Measurements from ENCODE around the gene GNG12.
A peak's percentile ranks its signal among the peaks of the same experiment; 100 is the strongest.

GNG12 gene

GRCh38 chr1:67812226-67812625, 21.0 kb downstream of the GNG12 start:
- no peak for FAIRE-seq

GRCh38 chr1:67811781-67812180, 21.5 kb downstream of the GNG12 start:
- FAIRE-seq = no peak

- no peak for FAIRE-seq
Observed at GRCh38 chr1:67809887-67810286, 23.4 kb downstream of the GNG12 start.

- FAIRE-seq = peak; percentile 63
Observed at GRCh38 chr1:67807282-67807681, 26.0 kb downstream of the GNG12 start.

- no peak for FAIRE-seq
Observed at GRCh38 chr1:67804710-67805109, 28.6 kb downstream of the GNG12 start.

GRCh38 chr1:67803380-67804279, 29.6 kb downstream of the GNG12 start:
- no peak for FAIRE-seq

GRCh38 chr1:67802565-67802964, 30.7 kb downstream of the GNG12 start:
- no peak for FAIRE-seq

DNA sequence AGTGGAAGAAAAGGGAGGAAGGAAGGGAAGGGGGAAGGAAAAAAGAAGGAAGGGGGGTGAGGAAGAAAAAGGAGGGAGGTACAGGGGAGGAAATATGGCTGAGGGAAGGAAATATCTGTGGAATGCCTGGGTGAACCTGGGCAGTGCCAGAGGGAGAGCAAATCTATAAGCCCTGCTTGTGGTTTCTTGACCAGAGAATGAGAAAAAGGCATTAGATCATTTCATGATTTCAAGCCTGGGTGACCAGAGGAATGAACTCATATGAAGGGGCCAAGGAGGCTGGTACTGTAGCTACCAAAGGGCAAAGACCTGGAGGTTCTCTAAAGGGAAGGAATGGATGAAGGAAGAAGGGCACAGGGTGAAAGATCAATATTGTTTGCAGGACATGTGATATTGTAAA, 31.4 kb downstream of the GNG12 start:
- FAIRE-seq = no peak

DNA sequence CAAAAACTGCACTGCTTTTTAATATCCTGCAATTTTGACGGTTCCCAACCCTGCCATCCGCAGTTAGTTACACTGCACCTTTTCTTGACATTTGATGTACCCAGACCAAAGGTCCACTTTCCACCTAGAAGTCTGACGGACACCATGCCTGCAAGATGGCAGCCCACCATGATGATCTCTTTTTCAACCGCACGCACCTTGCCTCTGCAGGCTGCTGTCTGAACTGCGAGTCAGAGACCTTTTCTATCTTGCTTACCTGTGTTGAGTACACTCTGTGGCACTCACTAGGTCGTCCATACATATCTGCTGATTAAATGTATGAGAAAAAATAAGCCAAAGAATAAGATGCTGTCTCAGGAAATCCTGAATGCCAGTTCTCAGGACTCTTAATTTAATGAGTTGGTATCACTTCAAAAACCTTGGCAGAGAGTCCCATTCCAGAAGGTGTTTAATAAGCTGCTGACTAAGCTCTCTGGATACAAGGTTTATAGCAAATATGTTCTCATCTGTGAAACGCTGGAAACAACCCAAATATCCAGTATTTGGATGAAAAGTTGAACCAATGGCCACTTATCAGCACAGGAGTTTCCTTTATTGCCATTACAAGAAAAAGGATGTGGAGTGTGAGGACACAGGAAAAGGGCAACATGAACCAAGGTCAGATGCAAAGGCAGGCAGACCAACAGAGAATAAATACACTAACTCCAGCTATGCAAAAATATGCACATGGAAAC, 37.9 kb downstream of the GNG12 start:
- no peak for FAIRE-seq

DNA sequence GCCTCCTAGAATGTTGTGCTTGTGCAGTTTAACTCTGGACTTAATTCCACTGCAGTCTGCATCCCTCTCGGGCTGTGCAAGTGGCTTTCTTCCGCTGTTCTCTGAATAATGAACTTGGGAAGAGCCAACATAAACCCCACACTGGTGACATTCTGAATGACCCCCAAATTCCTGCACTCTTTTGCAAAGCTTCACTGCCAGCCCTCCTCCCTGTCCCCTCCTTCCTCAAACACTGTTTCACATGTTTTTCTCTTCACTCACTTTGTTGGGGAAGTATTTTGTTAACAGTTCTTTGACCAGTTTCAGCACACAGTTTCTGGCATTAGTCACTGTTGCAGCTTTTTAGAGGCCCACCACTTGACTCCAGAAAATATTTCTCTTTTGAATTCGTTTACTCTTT, 39.7 kb downstream of the GNG12 start:
- no peak for FAIRE-seq

- peak; percentile 3 for FAIRE-seq
Observed at GRCh38 chr1:67792741-67793458, 40.4 kb downstream of the GNG12 start.

- FAIRE-seq = no peak
Observed at GRCh38 chr1:67792103-67792502, 41.2 kb downstream of the GNG12 start.

DNA sequence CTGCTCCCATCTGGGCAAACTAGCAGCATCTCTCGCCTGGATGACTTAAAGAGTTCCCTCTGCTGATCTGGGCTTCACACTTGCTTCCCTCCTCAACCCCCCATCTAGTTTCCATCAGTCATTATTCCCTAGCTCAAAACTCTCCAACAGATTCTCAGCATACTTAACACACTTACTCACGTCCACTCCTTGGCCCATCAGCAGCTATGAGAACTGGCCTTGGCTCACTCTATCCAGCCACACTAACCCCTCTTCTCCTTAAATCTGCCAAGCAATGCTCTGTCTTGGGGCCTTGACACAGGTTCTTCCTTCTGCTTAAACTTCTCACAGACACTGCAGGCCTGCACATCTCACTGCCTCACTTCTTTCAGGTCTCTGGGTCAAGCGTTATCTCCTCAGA, 41.6 kb downstream of the GNG12 start:
- FAIRE-seq = no peak

DNA sequence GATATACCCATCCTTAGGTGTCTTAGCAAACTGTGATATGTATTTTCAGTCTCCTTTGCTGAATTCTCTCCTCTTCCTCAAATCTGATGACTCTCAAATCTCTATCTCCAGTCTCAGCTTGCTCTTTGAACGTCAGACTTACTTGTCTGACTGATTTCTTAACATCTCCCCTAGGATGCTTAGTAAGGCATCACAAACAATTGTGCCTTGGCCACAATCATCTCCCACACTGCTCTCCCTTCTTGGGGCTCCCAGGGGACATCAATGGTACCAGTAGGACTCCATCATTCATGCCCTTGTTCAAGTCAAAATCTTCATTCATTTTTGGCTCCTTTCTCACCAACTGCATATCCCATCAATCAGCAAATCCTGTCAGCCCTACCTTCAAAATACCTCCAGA, 42.0 kb downstream of the GNG12 start:
- FAIRE-seq = no peak

- FAIRE-seq = no peak
Observed at GRCh38 chr1:67790201-67790692, 43.0 kb downstream of the GNG12 start.

DNA sequence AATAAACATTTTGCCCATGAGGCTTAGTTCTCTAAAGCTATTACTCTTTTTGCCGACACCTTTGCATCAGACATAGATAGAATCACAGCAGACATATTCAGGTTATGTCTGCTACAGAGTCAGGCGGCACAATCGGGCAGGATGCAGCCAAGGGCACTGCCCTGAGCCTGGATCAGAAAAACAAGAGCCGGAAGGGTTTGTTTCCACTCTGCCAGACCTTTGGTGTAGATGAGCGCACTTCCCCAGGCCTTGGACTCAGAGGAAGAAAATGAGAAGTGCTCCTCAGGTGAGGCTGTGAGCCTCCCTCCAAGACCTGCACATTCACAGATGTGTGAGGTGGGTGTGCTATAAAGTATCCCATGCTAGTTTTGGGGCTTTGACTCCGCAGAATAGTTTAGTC, 43.7 kb downstream of the GNG12 start:
- FAIRE-seq = no peak

DNA sequence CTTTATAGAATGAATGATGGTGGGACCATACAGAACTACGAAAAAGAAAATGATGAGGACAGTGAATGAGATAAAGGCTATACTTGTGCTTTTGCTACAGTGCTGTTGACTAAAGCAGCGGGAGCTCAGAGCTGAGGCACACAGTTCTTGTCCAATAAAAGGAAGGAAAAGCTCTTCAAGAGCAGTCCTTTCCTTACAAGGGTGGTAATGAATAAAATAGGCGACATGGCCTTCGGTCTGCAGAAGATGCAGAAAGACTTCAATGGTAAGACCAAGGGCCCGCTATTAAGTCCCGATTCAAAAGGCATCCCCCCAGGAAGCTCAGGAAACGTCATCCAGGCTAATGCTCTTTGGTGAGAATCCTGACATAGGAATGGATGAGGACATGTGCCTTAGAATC, 44.4 kb downstream of the GNG12 start:
- no peak for FAIRE-seq

DNA sequence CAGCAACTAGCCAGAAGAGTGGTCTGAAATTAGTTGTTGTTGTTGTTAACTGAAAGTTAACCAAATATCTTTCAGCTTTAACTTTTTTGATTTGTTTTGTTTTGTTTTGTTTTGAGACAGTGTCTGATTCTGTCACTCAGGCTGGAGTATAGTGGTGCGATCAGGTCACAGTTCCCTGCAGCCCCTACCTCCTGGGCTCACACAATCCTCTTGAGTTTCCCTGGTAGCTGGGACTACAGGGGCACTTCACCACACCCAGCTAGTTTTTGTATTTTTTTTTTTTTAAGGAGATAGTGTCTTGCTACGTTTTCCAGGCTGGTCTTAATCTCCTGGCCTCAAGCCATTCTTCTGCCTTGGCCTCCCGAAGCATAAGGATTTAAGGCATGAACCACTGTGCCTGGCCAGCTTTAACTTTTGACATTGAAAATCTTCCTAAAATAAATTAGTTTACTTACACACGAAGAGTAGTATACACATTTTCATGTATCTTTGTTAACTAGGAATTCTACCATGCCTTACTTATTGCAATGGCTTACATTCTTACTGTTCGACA, 45.0 kb downstream of the GNG12 start:
- FAIRE-seq = no peak

DNA sequence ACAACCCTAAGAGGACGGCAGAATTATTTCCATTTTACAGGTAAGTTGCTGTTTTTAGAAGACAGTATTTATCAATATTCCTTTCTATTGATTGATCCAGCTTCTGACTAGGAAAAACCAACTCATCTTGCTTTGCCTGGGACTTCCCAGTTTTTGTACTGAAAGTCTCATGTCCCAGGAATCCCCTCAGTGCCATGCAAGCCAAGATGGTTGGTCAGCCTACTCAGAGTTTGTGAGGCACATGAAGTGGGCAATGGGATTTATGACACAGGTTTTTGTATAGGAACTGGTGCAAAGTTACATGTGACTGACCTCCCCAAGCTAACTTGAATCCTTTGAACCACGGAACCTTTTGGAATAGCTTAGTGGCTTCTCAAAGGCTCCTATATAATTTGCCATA, 45.5 kb downstream of the GNG12 start:
- no peak for FAIRE-seq

DNA sequence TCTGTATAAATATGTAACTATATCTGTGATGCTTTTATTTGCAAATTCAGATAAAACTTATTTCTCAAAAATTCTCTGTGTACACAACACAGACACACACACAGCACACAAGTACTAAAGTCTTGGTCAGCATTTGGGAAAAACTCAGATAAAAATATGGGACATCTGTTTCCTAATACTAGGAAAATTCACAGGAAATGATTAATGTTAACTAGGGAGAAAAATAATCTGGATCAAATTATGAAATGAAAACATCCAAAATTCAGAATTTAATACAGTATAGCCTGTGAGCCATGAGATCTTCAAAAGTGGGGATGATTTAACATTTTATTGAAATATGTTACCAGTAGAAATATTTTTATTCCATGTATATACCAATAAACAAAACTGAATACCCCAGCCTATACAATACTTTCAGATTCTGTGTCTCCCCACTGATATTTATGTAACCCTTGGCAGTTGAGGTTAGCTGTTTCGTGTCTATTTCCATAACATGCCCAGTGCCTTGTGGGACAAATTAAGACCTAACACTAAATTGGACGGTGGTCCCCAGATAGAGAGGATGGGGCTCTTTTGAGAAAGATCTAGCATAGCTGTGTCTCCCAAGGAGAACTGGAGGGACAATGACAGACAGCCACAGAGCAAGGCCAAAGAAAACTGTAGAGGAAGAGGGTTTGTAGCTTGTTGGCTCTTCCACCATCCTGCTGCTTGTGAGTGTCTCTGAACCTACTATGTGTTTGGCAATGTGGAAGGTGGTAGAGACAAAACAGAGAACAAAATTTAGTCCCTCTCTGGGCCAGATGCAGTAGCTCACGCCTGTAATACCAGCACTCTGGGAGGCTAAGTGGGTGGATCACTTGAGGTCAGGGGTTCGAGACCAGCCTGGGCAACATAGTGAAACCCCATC, 47.2 kb downstream of the GNG12 start:
- FAIRE-seq = no peak

- peak; percentile 21 for FAIRE-seq
Observed at GRCh38 chr1:67784545-67785186, 48.6 kb downstream of the GNG12 start.
